NT2/D1 (cell line): ENCODE data around the gene MRPL34.

ENCODE experiments used
- SUZ12 ChIP-seq: IDR thresholded peaks from 2 replicates; pipeline ENCODE4 v1.6.1; 2011; ENCODE audit not compliant: insufficient read length, insufficient read depth; ENCODE audit errors: extremely low read depth
- YY1 ChIP-seq: IDR thresholded peaks from 2 replicates; pipeline ENCODE4 v1.6.1; 2011; ENCODE audit not compliant: insufficient read length, insufficient read depth
- ZNF274 ChIP-seq: IDR thresholded peaks from 2 replicates; pipeline ENCODE4 v1.6.1; 2011; ENCODE audit warnings: mild to moderate bottlenecking, low read depth, low read length

GRCh38 chr19:17334414-17335409, 29.0 kb downstream of the MRPL34 start, which contains the start of gene ANO8:
- TF ChIP-seq ZNF274 (no peak), YY1 (no peak), SUZ12 (no peak)
